ENCODE data around the gene MTA3.

GRCh38 chr2:42639340-42640077, 71.1 kb downstream of the MTA3 start:
- TF ChIP-seq CTCF (conservative IDR thresholded peaks at IDR 0.05; ENCODE audit: low read length) (no peak), EZH2phosphoT487 (IDR thresholded peaks at IDR 0.05; ENCODE audit: borderline replicate concordance) (no peak)

Measured in Loucy (cell line).